Right kidney (tissue), 1 donor: ENCODE measurements around the gene ADSS1.
A peak's percentile ranks its signal among the peaks of the same experiment; 100 is the strongest.

Source experiments
- DNase-seq: peaks from one replicate; pipeline ENCODE4 v3.0.0-alpha.2; 2016

Gene ADSS1

GRCh38 chr14:104794099-104794498, 70.1 kb downstream of the ADSS1 start:
- DNase-seq, result no peak

- peak; percentile 58 for DNase-seq
Measured at GRCh38 chr14:104794631-104794992, 70.6 kb downstream of the ADSS1 start.

- peak; percentile 58 for DNase-seq
Measured at GRCh38 chr14:104794993-104795780, 71.2 kb downstream of the ADSS1 start, which contains the start of gene AKT1. Gene AKT1 (minus strand): TSS chr14:104795748. CDS start chr14:104792643, 3,105 bp downstream.

GRCh38 chr14:104795781-104796686, 72.0 kb downstream of the ADSS1 start:
- DNase-seq, result no peak

- no peak for DNase-seq
Measured at GRCh38 chr14:104796687-104797081, 72.7 kb downstream of the ADSS1 start.
